Stimulated activated CD8-positive, alpha-beta memory T cell treated with anti-CD3 and anti-CD28 coated beads, Interleukin-15, amount 100 ng/mL, for 1 hour (primary cell): ENCODE measurements around the gene THYN1.

Source experiments
- DNase-seq: peaks from one replicate; pipeline ENCODE4 v3.0.0-alpha.2; 2020; ENCODE audit warnings: low read depth

Gene THYN1

GRCh38 chr11:134248910-134249480 is 4.2 kb downstream of the THYN1 start:
- DNase-seq = no peak

- no peak for DNase-seq
Observed at GRCh38 chr11:134246678-134247077, 6.5 kb downstream of the THYN1 start.

- DNase-seq = no peak
Observed at GRCh38 chr11:134246100-134246499, 7.1 kb downstream of the THYN1 start.

- DNase-seq = no peak
Observed at GRCh38 chr11:134245434-134245833, 7.7 kb downstream of the THYN1 start.

- DNase-seq = no peak
Observed at GRCh38 chr11:134244593-134244992, 8.6 kb downstream of the THYN1 start.

- no peak for DNase-seq
Observed at GRCh38 chr11:134243913-134244312, 9.2 kb downstream of the THYN1 start.

- DNase-seq = no peak
Observed at GRCh38 chr11:134242376-134242775, 10.8 kb downstream of the THYN1 start.

GRCh38 chr11:134240592-134240991 is 12.6 kb downstream of the THYN1 start:
- no peak for DNase-seq

GRCh38 chr11:134238956-134239355 is 14.2 kb downstream of the THYN1 start:
- DNase-seq = no peak

GRCh38 chr11:134237557-134237922 is 15.6 kb downstream of the THYN1 start:
- DNase-seq = no peak

- no peak for DNase-seq
Observed at GRCh38 chr11:134236834-134237556, 16.2 kb downstream of the THYN1 start.

GRCh38 chr11:134235399-134235798 is 17.8 kb downstream of the THYN1 start:
- DNase-seq = no peak

GRCh38 chr11:134233729-134234179 is 19.4 kb downstream of the THYN1 start:
- no peak for DNase-seq

- DNase-seq = no peak
Observed at GRCh38 chr11:134231958-134232659, 21.0 kb downstream of the THYN1 start.

- no peak for DNase-seq
Observed at GRCh38 chr11:134230339-134230738, 22.8 kb downstream of the THYN1 start.

GRCh38 chr11:134229126-134229790 is 23.9 kb downstream of the THYN1 start:
- no peak for DNase-seq

GRCh38 chr11:134228625-134229024 is 24.5 kb downstream of the THYN1 start:
- peak; percentile 8 for DNase-seq

GRCh38 chr11:134226806-134227325 is 26.3 kb downstream of the THYN1 start:
- no peak for DNase-seq

- DNase-seq = peak; percentile 23
Observed at GRCh38 chr11:134224710-134225664, 28.2 kb downstream of the THYN1 start.

GRCh38 chr11:134223836-134224709 is 29.1 kb downstream of the THYN1 start, which contains the start of the genes NCAPD3 and VPS26B:
TSS of gene NCAPD3 (minus strand) at chr11:134223967. CDS start at chr11:134223926, 41 bp downstream.
TSS of gene VPS26B (plus strand) at chr11:134224671. CDS start at chr11:134225123, 452 bp downstream.
- DNase-seq = peak; percentile 92
